ENCODE results near the gene ETV3. TPM values are rescaled to one million over a fixed set of nuclear protein-coding genes. Genes with fewer than 3 reads are reported as not detected.

Gene ETV3
- total RNA-seq, 1 donor from 2014 or later, result 41.0 TPM

GRCh38 chr1:157088607-157089006 is 49.6 kb downstream of the ETV3 start:
- TF ChIP-seq CTCF (conservative IDR thresholded peaks at IDR 0.05), result no peak
- Mint-ChIP-seq H3K27me3 (no peaks in the 10 kb centered on the region), H3K36me3 (no peaks in the 10 kb centered on the region), H3K4me1 (ENCODE audit: unreplicated experiment) (peaks cover 12% of the 10 kb centered on the region), H3K27ac (no peak overlapping the region), H3K9me3 (no peaks in the 10 kb centered on the region), H3K4me3 (no peak overlapping the region)
- no peak for DNase-seq (ENCODE audit: extremely low spot score, unreplicated experiment)

- no peak overlapping the region for H3K27ac Mint-ChIP-seq
- peaks cover 12% of the 10 kb centered on the region for H3K4me1 Mint-ChIP-seq (ENCODE audit: unreplicated experiment)
- H3K4me3 Mint-ChIP-seq, result no peak overlapping the region
- no peak for TF ChIP-seq CTCF (conservative IDR thresholded peaks at IDR 0.05)
- no peak for DNase-seq (ENCODE audit: extremely low spot score, unreplicated experiment)
- H3K9me3 Mint-ChIP-seq, result no peaks in the 10 kb centered on the region
- H3K27me3 Mint-ChIP-seq, result no peaks in the 10 kb centered on the region
- no peaks in the 10 kb centered on the region for H3K36me3 Mint-ChIP-seq
These were observed 51.2 kb downstream of the ETV3 start for GRCh38 chr1:157087030-157087429.

- H3K9me3 Mint-ChIP-seq, result no peaks in the 10 kb centered on the region
- no peaks in the 10 kb centered on the region for H3K27me3 Mint-ChIP-seq
- no peak overlapping the region for H3K27ac Mint-ChIP-seq
- TF ChIP-seq CTCF (conservative IDR thresholded peaks at IDR 0.05), result no peak
- H3K4me3 Mint-ChIP-seq, result no peak overlapping the region
- no peaks in the 10 kb centered on the region for H3K36me3 Mint-ChIP-seq
- peaks cover 12% of the 10 kb centered on the region for H3K4me1 Mint-ChIP-seq (ENCODE audit: unreplicated experiment)
- DNase-seq (ENCODE audit: extremely low spot score, unreplicated experiment), result no peak
These were observed 51.9 kb downstream of the ETV3 start for GRCh38 chr1:157086299-157086698.

GRCh38 chr1:157085421-157085820 is 52.8 kb downstream of the ETV3 start:
- no peaks in the 10 kb centered on the region for H3K36me3 Mint-ChIP-seq
- H3K4me1 Mint-ChIP-seq (ENCODE audit: unreplicated experiment), result peaks cover 9% of the 10 kb centered on the region
- no peaks in the 10 kb centered on the region for H3K27me3 Mint-ChIP-seq
- no peak overlapping the region for H3K27ac Mint-ChIP-seq
- H3K9me3 Mint-ChIP-seq, result no peaks in the 10 kb centered on the region
- TF ChIP-seq CTCF (conservative IDR thresholded peaks at IDR 0.05), result no peak
- H3K4me3 Mint-ChIP-seq, result no peak overlapping the region
- no peak for DNase-seq (ENCODE audit: extremely low spot score, unreplicated experiment)

GRCh38 chr1:157084720-157085119 is 53.5 kb downstream of the ETV3 start:
- no peaks in the 10 kb centered on the region for H3K27me3 Mint-ChIP-seq
- H3K4me1 Mint-ChIP-seq (ENCODE audit: unreplicated experiment), result peaks cover 2% of the 10 kb centered on the region
- H3K4me3 Mint-ChIP-seq, result no peak overlapping the region
- H3K9me3 Mint-ChIP-seq, result no peaks in the 10 kb centered on the region
- no peaks in the 10 kb centered on the region for H3K36me3 Mint-ChIP-seq
- no peak for DNase-seq (ENCODE audit: extremely low spot score, unreplicated experiment)
- TF ChIP-seq CTCF (conservative IDR thresholded peaks at IDR 0.05), result no peak
- no peak overlapping the region for H3K27ac Mint-ChIP-seq

- no peak overlapping the region for H3K4me3 Mint-ChIP-seq
- peaks cover 3% of the 10 kb centered on the region for H3K27me3 Mint-ChIP-seq
- TF ChIP-seq CTCF (conservative IDR thresholded peaks at IDR 0.05), result no peak
- H3K36me3 Mint-ChIP-seq, result no peaks in the 10 kb centered on the region
- no peaks in the 10 kb centered on the region for H3K4me1 Mint-ChIP-seq (ENCODE audit: unreplicated experiment)
- H3K27ac Mint-ChIP-seq, result no peak overlapping the region
- H3K9me3 Mint-ChIP-seq, result no peaks in the 10 kb centered on the region
- DNase-seq (ENCODE audit: extremely low spot score, unreplicated experiment), result no peak
These were observed 56.5 kb downstream of the ETV3 start for GRCh38 chr1:157081707-157082106.

All from type B pancreatic cell (in vitro differentiated cells).